C4-2B (cell line): Measurements from ENCODE around the gene TRIM8.

ENCODE experiments used
- H3K27ac ChIP-seq: fragments of 450-650 bp; 2 replicates; pipeline ENCODE4 v1.5.1; 2017
- CTCF ChIP-seq: fragments of 450-650 bp; conservative IDR thresholded peaks from 2 replicates; pipeline ENCODE4 v1.5.1; 2017; ENCODE audit warnings: mild to moderate bottlenecking
- ZFX ChIP-seq: fragments of 450-650 bp; IDR thresholded peaks from 2 replicates; pipeline ENCODE4 v1.6.1; 2017

Gene TRIM8

DNA sequence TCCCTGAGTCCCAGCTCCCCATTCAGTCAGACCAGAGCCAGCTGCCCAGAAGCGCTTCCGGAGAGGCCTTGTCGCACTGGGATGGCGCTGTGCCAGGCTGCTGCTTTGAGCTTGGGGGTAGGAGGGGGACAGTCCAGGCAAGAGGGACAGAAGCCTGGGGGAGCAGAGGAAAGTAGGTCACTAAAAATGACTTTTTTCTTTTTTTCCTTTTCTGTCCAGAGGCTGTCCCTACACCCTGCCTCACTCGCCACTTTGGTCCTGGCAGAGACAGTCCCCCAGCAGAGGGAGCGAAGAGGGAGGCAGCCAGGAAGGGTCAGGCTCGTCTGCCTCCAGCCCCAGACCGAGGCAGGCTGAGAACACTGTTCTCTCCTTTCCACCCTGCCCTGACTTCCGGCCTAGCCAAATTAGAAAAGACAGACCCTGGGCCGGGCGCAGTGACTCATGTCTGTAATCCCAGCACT, 15.8 kb upstream of the TRIM8 start:
- TF ChIP-seq CTCF (no peak), ZFX (no peak)
- no peak overlapping the region for H3K27ac ChIP-seq

GRCh38 chr10:102629661-102630614, 14.3 kb upstream of the TRIM8 start:
- TF ChIP-seq CTCF (no peak), ZFX (no peak)
- no peak overlapping the region for H3K27ac ChIP-seq

GRCh38 chr10:102630663-102631062, 13.6 kb upstream of the TRIM8 start:
- TF ChIP-seq CTCF (no peak), ZFX (no peak)
- H3K27ac ChIP-seq, result no peak overlapping the region

DNA sequence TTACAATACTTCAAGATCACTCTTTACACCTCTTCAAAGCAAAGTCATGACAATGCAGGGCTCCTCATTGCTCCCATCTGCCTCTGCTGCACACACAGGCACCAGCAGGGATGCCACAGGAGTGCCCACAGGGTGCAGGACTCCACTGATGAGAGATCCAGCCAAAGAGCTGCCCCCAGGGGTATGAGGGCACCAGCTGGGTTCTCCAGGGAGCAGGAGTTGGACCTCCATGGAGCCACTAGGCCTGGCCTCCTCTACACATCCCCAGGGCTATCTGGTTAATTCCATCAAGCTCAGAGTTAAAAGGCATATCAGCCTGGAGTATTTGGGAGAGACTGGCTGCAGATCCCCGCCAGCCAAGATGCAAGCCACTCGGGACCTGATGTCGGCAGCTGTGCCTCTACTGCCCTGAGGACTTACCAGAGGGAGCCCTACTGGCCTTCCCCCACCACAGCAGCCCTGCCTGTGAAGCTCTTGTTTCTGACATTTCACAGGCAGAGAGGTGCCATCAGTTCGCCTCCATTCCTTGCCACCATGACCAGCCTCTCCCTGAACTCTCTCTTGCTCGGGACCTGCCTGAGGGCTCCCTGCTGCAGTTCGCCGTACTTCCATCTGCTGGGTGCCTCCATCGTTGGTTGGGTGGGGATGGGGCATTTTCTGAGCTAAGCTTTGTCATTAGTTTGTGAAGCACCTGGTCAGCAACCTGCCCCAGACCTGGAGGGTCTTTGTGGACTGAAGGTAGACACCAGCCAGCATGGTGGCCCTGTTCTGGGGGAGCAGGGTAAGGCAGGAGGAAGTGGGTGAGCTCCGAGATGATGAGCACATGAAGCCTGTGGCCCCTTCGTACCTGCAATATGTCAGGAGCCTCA, 12.5 kb upstream of the TRIM8 start:
- no peak for TF ChIP-seq ZFX
- no peak for TF ChIP-seq CTCF
- no peak overlapping the region for H3K27ac ChIP-seq

DNA sequence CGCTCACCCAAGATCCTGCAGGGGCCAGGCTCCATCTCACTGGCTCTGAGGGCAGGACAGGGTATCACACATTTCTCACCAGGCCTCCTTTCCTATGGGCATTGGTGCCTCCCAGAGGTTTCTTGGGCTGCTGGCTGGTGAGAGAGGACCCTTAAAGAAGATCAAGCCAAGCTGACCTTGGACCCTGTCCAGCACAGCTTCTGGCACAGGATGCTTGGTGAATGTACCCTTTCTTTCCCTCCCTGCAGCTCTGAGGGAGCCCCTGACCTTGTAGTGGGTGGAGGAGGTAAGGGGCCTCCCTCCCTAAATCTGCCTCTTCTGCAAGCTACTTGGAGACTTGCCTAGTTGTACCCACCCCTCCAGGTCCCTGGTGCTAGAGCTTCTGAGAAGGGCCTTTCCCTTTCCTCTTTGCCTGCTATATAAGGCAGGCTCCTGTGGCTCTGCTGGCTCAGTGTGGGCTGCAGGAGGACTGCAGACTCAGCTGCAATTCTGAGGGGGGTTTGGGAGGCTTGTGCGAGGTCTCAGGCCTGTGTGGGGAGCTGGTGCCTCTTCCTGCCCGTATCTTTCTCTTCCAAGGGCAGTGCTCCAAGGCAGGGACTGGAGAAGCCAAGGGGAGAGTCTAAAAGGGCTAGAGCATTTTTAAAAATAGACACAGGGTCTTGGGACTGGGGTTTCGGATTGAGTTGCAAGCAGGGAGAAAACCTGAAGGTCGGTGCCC, 11.7 kb upstream of the TRIM8 start:
- H3K27ac ChIP-seq, result no peak overlapping the region
- no peak for TF ChIP-seq CTCF
- TF ChIP-seq ZFX, result no peak

- no peak overlapping the region for H3K27ac ChIP-seq
- TF ChIP-seq CTCF (no peak), ZFX (no peak)
These were observed 11.0 kb upstream of the TRIM8 start for GRCh38 chr10:102633287-102633686.
